Left colon (tissue), 2 donors: ENCODE results near the gene PHKG2. TPM values are rescaled to one million over a fixed set of nuclear protein-coding genes. Genes with fewer than 3 reads are reported as not detected.
A peak's percentile ranks its signal among the peaks of the same experiment; 100 is the strongest.

Experiments used
- ATAC-seq: fragments of 200-7000 bp; cut with Tn5 transposase; one replicate; pipeline ENCODE4 v1.9.1; 2020; ENCODE audit warnings: mild to moderate bottlenecking, moderate library complexity
- DNase-seq, 2 donors: peaks; one replicate each; pipeline ENCODE4 v3.0.0-alpha.2; 2020
- intact Hi-C, 2 donors: fragments of 100-400 bp; cut with DNase I in 1 of 2; cut with micrococcal nuclease in 1 of 2; formaldehyde crosslinking; loops; one replicate each; pipeline versions ENCODE4 v1.11.2 to v1.14.0; 2022; cut with DNase I, micrococcal nuclease
- total RNA-seq, 2 donors: library from RNA; stranded (reverse); fragmentation: NEBNext Ultra II Directional; extraction: Animal tissue kit (Norgen Biotek cat#: 25700); gene quantifications; one replicate each; pipeline ENCODE4 v1.2.1, GENCODE V29; 2021
- donor health status: DM: no; HTN: no; CAD: no.
- donor health status: DM: yes; HTN: yes; CAD: no.

The PHKG2 gene
- total RNA-seq, 2 donors from 2014 or later: 38.0 to 42.8 TPM

DNA sequence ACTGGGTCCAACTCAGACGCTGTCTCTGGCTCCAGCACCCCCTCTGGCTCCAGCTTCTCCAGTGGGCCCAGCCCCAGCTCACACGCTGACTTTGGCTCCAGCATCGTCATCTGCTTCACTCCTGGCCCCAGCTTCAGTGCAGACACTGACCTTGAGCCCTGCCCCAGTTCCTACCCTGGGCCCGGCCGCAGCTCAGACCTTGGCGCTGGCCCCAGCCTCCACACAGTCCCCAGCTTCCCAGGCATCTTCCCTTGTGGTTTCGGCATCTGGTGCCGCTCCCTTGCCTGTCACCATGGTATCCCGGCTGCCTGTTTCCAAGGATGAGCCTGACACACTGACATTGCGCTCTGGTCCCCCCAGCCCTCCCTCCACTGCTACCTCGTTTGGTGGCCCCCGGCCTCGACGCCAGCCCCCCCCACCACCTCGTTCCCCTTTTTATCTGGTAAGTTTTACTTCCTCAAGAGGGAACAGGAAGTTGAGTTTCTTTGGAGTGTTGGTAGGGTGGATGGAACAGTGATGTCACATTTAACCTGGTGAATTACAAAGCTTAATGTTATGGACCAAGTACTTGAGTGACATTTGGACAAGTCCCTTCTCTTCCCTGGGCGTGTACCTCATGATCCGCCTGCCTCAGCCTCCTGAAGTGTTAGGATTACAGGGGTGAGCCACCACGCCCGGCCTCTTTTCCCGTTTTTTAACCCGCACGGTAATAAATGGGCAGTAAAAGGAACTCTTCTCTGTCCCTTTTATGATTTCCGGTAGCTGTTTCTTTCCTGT is 23.4 kb upstream of the PHKG2 start:
- ATAC-seq (peak; percentile 72), DNase-seq (peak; percentile 63 to 78)
- intact Hi-C loops: no loop called here

GRCh38 chr16:30725418-30725792 is 22.8 kb upstream of the PHKG2 start:
- intact Hi-C loops: no loop called here
- DNase-seq: peak; percentile 28 to 48
- ATAC-seq: no peak

- ATAC-seq (no peak), DNase-seq (no peak)
- intact Hi-C loops: no loop called here
Measured at GRCh38 chr16:30728321-30728720, 19.9 kb upstream of the PHKG2 start.

DNA sequence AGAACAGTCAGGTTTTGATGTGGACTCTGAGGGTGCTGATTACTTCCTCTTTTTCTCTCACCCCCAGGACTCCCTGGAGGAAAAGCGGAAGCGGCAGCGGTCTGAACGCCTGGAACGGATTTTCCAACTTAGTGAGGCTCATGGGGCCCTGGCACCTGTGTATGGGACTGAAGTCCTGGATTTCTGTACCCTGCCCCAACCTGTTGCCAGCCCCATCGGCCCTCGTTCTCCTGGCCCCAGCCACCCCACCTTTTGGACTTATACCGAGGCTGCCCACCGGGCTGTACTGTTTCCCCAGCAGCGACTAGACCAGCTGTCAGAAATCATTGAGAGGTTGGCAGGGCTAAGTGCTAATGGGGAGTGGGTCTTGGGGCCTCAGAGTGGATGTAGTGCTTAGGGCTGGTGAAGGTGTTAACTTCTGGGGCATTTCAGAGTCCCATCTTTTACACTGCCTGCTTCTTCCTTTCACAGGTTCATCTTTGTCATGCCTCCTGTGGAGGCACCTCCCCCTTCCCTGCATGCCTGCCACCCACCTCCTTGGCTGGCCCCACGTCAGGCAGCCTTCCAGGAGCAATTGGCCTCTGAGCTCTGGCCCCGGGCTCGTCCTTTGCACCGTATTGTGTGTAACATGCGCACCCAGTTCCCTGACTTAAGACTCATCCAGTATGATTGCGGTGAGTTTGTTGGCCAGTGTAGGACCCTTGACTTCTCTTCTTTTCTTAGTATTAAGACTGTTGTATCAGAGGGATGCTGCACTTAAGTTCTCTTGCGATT is 19.1 kb upstream of the PHKG2 start:
- ATAC-seq (peak; percentile 74), DNase-seq (peak; percentile 78 to 79)
- intact Hi-C loops: no loop called here

GRCh38 chr16:30731411-30731810 is 16.8 kb upstream of the PHKG2 start:
- intact Hi-C loops: no loop called here
- ATAC-seq (no peak), DNase-seq (no peak)

DNA sequence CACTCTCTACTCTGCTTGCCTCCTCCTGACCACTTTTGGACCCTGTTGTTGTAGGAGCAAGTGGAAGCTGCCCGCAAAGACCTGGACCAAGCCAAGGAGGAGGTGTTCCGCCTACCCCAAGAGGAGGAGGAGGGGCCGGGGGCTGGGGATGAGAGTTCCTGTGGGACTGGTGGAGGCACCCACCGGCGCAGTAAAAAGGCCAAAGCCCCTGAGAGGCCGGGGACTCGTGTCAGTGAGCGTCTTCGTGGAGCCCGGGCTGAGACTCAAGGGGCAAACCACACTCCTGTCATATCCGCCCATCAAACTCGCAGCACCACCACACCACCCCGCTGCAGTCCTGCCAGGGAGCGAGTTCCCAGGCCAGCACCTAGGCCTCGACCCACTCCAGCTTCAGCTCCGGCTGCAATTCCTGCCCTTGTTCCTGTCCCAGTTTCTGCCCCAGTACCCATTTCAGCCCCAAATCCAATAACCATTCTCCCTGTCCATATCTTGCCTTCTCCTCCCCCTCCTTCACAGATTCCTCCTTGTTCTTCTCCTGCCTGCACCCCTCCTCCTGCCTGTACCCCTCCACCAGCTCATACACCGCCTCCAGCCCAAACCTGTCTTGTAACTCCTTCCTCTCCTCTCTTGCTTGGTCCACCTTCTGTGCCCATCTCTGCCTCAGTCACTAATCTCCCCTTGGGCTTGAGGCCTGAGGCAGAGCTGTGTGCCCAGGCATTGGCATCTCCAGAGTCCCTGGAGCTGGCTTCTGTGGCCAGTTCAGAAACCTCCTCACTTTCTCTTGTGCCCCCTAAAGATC is 11.0 kb upstream of the PHKG2 start:
- DNase-seq: peak in 1 of 2 donors; percentile 25

DNA sequence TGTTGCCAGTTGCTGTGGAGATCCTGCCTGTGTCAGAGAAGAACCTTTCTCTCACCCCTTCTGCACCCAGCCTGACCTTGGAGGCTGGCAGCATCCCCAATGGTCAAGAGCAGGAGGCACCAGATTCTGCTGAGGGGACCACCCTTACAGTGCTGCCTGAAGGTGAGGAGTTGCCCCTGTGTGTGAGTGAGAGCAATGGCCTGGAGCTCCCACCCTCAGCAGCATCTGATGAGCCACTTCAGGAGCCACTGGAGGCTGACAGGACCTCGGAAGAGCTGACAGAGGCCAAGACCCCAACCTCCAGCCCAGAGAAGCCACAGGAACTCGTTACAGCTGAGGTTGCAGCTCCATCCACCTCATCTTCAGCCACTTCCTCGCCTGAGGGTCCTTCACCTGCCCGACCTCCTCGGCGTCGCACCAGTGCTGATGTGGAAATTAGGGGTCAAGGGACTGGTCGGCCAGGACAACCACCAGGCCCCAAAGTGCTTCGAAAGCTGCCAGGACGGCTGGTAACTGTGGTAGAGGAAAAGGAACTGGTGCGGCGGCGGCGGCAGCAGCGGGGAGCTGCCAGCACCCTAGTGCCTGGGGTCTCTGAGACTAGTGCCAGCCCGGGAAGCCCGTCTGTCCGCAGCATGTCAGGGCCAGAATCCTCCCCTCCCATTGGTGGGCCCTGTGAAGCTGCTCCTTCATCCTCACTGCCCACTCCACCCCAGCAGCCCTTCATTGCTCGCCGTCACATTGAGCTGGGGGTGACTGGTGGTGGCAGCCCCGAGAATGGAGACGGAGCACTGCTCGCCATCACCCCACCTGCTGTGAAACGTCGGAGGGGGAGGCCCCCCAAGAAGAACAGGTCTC is 10.2 kb upstream of the PHKG2 start:
- intact Hi-C loops: no loop called here
- DNase-seq: peak in 1 of 2 donors; percentile 21

More for the DNA sequence above, 11.0 kb upstream of the PHKG2 start:
- ATAC-seq: no peak
- intact Hi-C loops: no loop called here

DNA sequence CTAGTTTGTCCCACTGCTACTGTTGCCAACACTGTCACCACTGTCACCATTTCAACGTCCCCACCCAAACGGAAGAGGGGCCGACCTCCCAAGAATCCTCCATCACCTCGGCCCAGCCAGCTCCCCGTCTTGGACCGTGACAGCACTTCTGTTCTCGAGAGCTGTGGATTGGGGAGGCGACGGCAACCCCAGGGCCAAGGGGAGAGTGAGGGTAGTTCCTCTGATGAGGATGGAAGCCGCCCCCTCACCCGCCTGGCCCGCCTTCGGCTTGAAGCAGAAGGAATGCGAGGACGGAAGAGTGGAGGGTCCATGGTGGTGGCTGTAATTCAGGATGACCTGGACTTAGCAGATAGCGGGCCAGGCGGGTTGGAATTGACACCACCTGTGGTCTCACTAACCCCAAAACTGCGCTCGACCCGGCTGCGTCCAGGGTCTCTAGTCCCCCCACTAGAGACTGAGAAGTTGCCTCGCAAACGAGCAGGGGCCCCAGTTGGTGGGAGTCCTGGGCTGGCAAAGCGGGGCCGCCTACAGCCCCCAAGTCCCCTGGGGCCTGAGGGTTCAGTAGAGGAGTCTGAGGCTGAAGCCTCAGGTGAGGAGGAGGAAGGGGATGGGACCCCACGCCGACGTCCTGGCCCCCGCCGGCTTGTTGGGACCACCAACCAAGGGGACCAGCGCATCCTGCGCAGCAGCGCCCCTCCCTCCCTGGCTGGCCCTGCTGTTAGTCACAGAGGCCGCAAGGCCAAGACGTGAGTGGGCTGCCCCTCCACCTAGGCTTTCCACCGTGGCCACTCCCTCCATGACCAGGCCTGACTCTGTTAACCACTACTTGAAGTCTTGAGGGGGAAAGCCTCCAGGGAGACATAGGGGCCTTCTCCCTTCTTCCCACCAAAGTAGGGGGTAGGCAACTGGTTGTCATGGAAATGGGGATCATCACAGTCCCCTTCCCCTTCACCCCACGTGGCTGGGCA is 9.0 kb upstream of the PHKG2 start:
- intact Hi-C loops: no loop called here
- DNase-seq (peak in 1 of 2 donors; percentile 37), ATAC-seq (no peak)

More for the DNA sequence above, 10.2 kb upstream of the PHKG2 start:
- ATAC-seq: no peak

- DNase-seq (peak; percentile 92 to 95), ATAC-seq (peak; percentile 87)
- intact Hi-C loops: no loop called here
Measured at GRCh38 chr16:30740364-30741251, 7.6 kb upstream of the PHKG2 start.

DNA sequence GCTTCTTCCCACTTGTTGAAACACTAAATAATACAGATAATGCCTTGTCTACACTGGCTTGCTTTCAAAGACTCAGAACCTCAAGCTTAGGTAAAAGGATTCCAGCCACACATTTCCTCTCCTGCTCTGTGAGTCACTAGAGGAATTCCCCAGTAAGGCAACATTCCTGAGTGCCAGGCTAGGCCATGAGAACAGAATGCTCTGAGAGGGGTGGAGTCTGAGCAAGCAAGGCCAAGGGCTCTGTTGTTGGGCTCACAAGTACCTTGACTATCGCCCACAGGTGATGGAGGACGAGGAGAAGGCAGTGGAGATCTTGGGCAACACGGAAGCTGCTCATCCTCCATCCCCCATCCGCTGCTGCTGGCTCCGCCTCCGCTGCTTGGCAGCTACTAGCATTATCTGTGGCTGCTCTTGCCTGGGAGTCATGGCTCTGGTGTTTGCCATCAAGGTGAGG is 6.7 kb upstream of the PHKG2 start:
- intact Hi-C loops: no loop called here
- DNase-seq: peak; percentile 62 to 83
- peak; percentile 67 for ATAC-seq

GRCh38 chr16:30743716-30744115 is 4.5 kb upstream of the PHKG2 start:
- peak in 1 of 2 donors; percentile 31 for DNase-seq
- intact Hi-C loops: no loop called here
- ATAC-seq: no peak

- peak in 1 of 2 donors; percentile 24 for DNase-seq
- intact Hi-C loops: no loop called here
- ATAC-seq: no peak
Measured at GRCh38 chr16:30744183-30744582, 4.0 kb upstream of the PHKG2 start.

- ATAC-seq (peak; percentile 18), DNase-seq (peak in 1 of 2 donors; percentile 23)
- intact Hi-C loops: no loop called here
Measured at GRCh38 chr16:30745082-30745481, 3.1 kb upstream of the PHKG2 start.

- DNase-seq: no peak
- no peak for ATAC-seq
- intact Hi-C loops: no loop called here
Measured at GRCh38 chr16:30746638-30747175, 1.5 kb upstream of the PHKG2 start.

GRCh38 chr16:30747331-30747730 is 894 bp upstream of the PHKG2 start:
- DNase-seq: peak in 1 of 2 donors; percentile 32
- ATAC-seq: peak; percentile 63
- intact Hi-C loops: no loop called here
